NT2/D1 (cell line): ENCODE results near the gene POU6F2.

ENCODE experiments used
- YY1 ChIP-seq: IDR thresholded peaks from 2 replicates; pipeline ENCODE4 v1.6.1; 2011; ENCODE audit not compliant: insufficient read length, insufficient read depth
- ZNF274 ChIP-seq: IDR thresholded peaks from 2 replicates; pipeline ENCODE4 v1.6.1; 2011; ENCODE audit warnings: mild to moderate bottlenecking, low read depth, low read length

GRCh38 chr7:39158367-39158766 is 180.7 kb downstream of the POU6F2 start:
- no peak for TF ChIP-seq ZNF274
- TF ChIP-seq YY1 = no peak
